Fibroblast of the aortic adventitia (primary cell): Measurements from ENCODE around the gene GCNA. TPM values are rescaled to one million over a fixed set of nuclear protein-coding genes. Genes with fewer than 3 reads are reported as not detected.
A peak's percentile ranks its signal among the peaks of the same experiment; 100 is the strongest.

Experiments used
- DNase-seq: peaks from one replicate; pipeline ENCODE4 v3.0.0-alpha.2; 2010; ENCODE audit warnings: low read depth
- H3K4me3 ChIP-seq: 2 replicates; pipeline ENCODE4 v1.5.1; 2011; ENCODE audit warnings: low read depth, mild to moderate bottlenecking, control low read depth, low read length, moderate library complexity
- CTCF ChIP-seq: IDR thresholded peaks from 2 replicates; pipeline ENCODE4 v1.5.1; 2011; ENCODE audit warnings: mild to moderate bottlenecking, low read length, control low read depth, inconsistent platforms; ENCODE audit not compliant: insufficient read depth
- total RNA-seq: library from RNA; depleted of rRNA; stranded (reverse); fragments of >200 nt; gene quantifications from 2 replicates; pipeline ENCODE4 v1.2.3, GENCODE V29; 2012; ENCODE audit warnings: low replicate concordance

Gene GCNA
- total RNA-seq, 1 donor: 2.4 TPM

GRCh38 chrX:71619986-71620385 is 41.7 kb downstream of the GCNA start:
- no peak for DNase-seq
- TF ChIP-seq CTCF: no peak

GRCh38 chrX:71621603-71622002 is 43.4 kb downstream of the GCNA start:
- H3K4me3 ChIP-seq: no peak overlapping the region
- DNase-seq: peak; percentile 60
- TF ChIP-seq CTCF: no peak

More at GRCh38 chrX:71619986-71620385, 41.7 kb downstream of the GCNA start:
- H3K4me3 ChIP-seq: no peak overlapping the region

GRCh38 chrX:71622032-71622575 is 43.9 kb downstream of the GCNA start:
- DNase-seq: no peak
- no peak for TF ChIP-seq CTCF
- no peak overlapping the region for H3K4me3 ChIP-seq

GRCh38 chrX:71622576-71623450 is 44.6 kb downstream of the GCNA start:
- peak; percentile 28 for TF ChIP-seq CTCF
- DNase-seq: peak; percentile 74
- no peak overlapping the region for H3K4me3 ChIP-seq

GRCh38 chrX:71623714-71624113 is 45.5 kb downstream of the GCNA start:
- TF ChIP-seq CTCF: no peak
- no peak for DNase-seq
- H3K4me3 ChIP-seq: no peak overlapping the region

GRCh38 chrX:71625471-71625870 is 47.2 kb downstream of the GCNA start:
- DNase-seq: no peak
- H3K4me3 ChIP-seq: no peak overlapping the region
- no peak for TF ChIP-seq CTCF
